Thyroid gland (tissue), 4 donors: ENCODE data around the gene ATL2.

Experiments
- CTCF ChIP-seq, 6 experiments: fragments of 200-600 bp in 3 of 6; fragments of 450-650 bp in 3 of 6; sonication (generic) in 3 of 6; IDR thresholded peaks; one replicate each; pipeline ENCODE4 v1.5.1; 2016 to 2019; ENCODE audit warnings: antibody characterized with exemption in 6 of 6, mild to moderate bottlenecking in 2 of 6, inconsistent platforms in 1 of 6, moderate library complexity in 1 of 6
- POLR2A ChIP-seq, 2 donors: fragments of 450-650 bp; IDR thresholded peaks; one replicate each; pipeline ENCODE4 v1.6.1; 2017; ENCODE audit warnings: antibody characterized with exemption in 2 of 2, mild to moderate bottlenecking in 2 of 2, moderate library complexity in 1 of 2

- no peak for TF ChIP-seq POLR2A (IDR thresholded peaks at IDR 0.05)
- TF ChIP-seq CTCF (IDR thresholded peaks at IDR 0.05): no peak
Measured at GRCh38 chr2:38344813-38345212, 32.3 kb downstream of the ATL2 start.
